Measurements from ENCODE around the gene KCNQ4.

KCNQ4 gene

DNA sequence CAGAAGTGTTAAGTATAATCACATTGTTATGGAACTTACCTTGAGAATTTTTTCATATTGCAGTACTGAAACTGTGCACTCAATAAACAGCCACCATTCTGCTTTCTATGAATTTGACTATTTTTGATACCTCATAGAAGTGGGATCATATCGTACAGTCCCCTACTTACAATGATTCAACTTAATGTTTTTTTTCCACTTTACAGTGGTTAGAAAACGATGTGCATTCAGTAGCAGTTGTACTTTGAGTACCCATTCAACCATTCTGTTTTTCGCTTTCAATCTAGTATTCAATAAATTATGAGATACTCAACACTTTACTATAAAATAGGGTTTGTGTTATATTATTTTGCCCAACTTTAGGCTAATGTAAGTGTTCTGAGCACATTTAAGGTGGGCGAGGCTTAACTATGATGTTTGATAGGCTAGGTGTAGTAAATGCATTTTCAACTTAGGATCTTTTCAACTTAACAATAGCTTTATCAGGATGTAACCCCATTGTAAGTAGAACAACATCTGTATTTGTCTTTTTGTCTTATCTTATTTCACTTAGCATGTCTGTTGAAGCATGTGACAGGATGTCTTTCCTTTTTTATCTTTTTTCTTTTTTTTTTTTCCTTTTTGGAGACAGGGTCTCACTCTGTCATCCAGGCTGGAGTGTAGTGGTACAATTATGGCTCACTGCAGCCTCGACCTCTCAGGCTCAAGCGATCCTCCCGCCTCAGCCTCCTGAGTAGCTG, 42.4 kb upstream of the KCNQ4 start:
- no peak for TF ChIP-seq CTCF (conservative IDR thresholded peaks at IDR 0.05; ENCODE audit: low read depth, low read length)
- H3K4me3 ChIP-seq (ENCODE audit: low read length): no peak overlapping the region
- no peak for DNase-seq (ENCODE audit: low read depth)

DNA sequence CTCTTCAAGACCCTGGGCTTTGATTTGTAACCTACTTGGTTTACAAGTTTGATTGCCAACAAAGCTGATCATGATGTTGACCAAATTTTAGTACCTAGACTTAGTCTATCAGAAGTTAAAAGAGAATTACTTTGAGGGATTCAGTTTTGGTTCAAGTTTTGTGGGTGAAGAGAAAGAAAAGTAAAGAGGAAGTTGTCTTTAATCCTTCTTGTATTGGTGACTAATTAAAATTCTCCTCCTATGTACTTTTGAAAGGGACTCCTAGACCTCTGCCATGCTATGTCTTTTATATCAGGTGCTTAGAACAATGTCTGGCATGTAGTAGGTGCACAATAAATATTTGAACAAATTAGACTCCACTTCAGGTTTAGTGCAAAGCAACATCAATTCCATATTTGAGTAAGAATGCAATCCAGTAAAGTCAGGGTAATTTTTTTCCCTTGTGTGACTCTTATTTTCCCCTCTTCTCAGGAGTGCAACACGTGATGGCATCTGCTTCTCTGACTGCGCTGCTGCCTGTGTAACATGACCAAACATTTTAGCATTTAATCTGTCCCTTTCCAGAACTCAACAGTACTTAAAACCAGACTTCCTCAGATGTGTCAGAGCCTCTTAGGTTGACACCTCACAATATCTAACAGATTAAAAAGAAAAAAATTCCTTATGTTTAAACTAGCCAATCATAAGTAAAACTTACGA, 41.1 kb upstream of the KCNQ4 start:
- no peak for TF ChIP-seq CTCF (conservative IDR thresholded peaks at IDR 0.05; ENCODE audit: low read depth, low read length)
- H3K4me3 ChIP-seq (ENCODE audit: low read length): no peak overlapping the region
- peak; percentile 38 for DNase-seq (ENCODE audit: low read depth)

DNA sequence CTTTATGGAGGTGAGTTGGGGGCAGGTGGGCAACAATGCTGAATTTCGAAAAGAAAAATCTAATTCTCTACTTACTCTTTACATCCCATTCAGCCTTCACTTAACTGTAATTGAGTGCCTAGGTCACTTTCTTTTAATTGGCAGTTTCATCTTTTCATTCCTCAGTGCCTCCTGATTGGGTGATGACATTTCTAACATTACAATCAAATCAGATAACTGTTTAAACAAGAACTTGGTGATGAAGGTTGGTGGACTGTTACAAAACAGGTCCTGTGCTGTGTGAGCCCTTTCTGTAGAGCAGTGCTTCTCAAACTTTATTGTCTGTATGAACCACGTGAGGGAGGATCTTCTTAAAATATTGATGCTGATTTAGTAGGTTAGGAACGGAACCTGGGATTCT, 40.1 kb upstream of the KCNQ4 start:
- no peak for DNase-seq (ENCODE audit: low read depth)
- TF ChIP-seq CTCF (conservative IDR thresholded peaks at IDR 0.05; ENCODE audit: low read depth, low read length): no peak
- no peak overlapping the region for H3K4me3 ChIP-seq (ENCODE audit: low read length)

GRCh38 chr1:40743860-40744259, 39.7 kb upstream of the KCNQ4 start:
- no peak for TF ChIP-seq CTCF (conservative IDR thresholded peaks at IDR 0.05; ENCODE audit: low read depth, low read length)
- DNase-seq (ENCODE audit: low read depth): no peak
- H3K4me3 ChIP-seq (ENCODE audit: low read length): no peak overlapping the region

GRCh38 chr1:40745176-40745575, 38.4 kb upstream of the KCNQ4 start:
- DNase-seq (ENCODE audit: low read depth): no peak
- no peak for TF ChIP-seq CTCF (conservative IDR thresholded peaks at IDR 0.05; ENCODE audit: low read depth, low read length)
- H3K4me3 ChIP-seq (ENCODE audit: low read length): no peak overlapping the region

- DNase-seq (ENCODE audit: low read depth): no peak
- no peak for TF ChIP-seq CTCF (conservative IDR thresholded peaks at IDR 0.05; ENCODE audit: low read depth, low read length)
- no peak overlapping the region for H3K4me3 ChIP-seq (ENCODE audit: low read length)
These were observed 37.1 kb upstream of the KCNQ4 start for GRCh38 chr1:40746344-40747090.

All from retinal pigment epithelial cell (primary cell).